AG09309 (cell line): ENCODE data around the gene EXOC4.

Experiments
- DNase-seq: peaks from one replicate; pipeline ENCODE4 v3.0.0-alpha.2; 2010; ENCODE audit warnings: low read depth
- H3K4me3 ChIP-seq: 2 replicates; pipeline ENCODE4 v1.5.1; 2011; ENCODE audit warnings: mild to moderate bottlenecking, low read depth, low read length, moderate library complexity; ENCODE audit not compliant: control insufficient read depth
- CTCF ChIP-seq: IDR thresholded peaks from 2 replicates; pipeline ENCODE4 v1.5.1; 2011; ENCODE audit warnings: mild to moderate bottlenecking, low read depth, low read length, inconsistent platforms; ENCODE audit not compliant: insufficient read depth, control insufficient read depth; ENCODE audit errors: missing control alignments

Gene EXOC4

GRCh38 chr7:133705596-133705995 lies 452.7 kb downstream of the EXOC4 start:
- peak; percentile 52 for DNase-seq
- H3K4me3 ChIP-seq = no peak overlapping the region
- TF ChIP-seq CTCF = no peak

- TF ChIP-seq CTCF = no peak
- no peak for DNase-seq
- no peak overlapping the region for H3K4me3 ChIP-seq
Measured at GRCh38 chr7:133706016-133706415, 453.1 kb downstream of the EXOC4 start.

- peak; percentile 23 for DNase-seq
- no peak overlapping the region for H3K4me3 ChIP-seq
- TF ChIP-seq CTCF = no peak
Measured at GRCh38 chr7:133709036-133709880, 456.4 kb downstream of the EXOC4 start.

GRCh38 chr7:133712544-133712943 lies 459.7 kb downstream of the EXOC4 start:
- no peak for DNase-seq
- no peak overlapping the region for H3K4me3 ChIP-seq
- no peak for TF ChIP-seq CTCF

GRCh38 chr7:133714654-133715053 lies 461.8 kb downstream of the EXOC4 start:
- no peak overlapping the region for H3K4me3 ChIP-seq
- TF ChIP-seq CTCF = no peak
- no peak for DNase-seq

GRCh38 chr7:133718131-133718530 lies 465.3 kb downstream of the EXOC4 start:
- no peak overlapping the region for H3K4me3 ChIP-seq
- no peak for TF ChIP-seq CTCF
- no peak for DNase-seq
